ENCODE data around the gene CTAGE15.
"Not testable (repeated sequence)": the region's sequence is repeated elsewhere in the genome, so short reads cannot be mapped to it uniquely, and the experiment has no call there.

DNA sequence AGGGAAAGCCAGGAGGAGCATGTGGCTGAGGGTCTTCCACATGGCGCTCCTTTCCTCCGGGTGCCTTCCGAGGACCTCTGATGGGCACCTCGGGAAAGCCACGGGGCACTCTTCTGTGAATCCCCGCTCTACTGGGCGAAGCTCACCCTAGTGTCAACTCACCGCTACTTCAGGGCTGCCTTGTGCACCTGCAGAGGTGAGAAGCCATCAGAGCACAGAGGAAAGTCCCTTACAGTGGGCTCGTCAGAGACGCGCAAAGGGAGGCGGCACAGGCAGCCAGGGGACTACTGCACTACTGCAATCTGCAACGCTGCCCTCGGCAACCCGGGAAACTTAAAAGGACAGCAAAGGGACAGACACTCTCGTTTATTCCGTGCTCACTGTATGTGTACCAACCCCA is 50.5 kb downstream of the CTAGE15 start:
- not testable (repeated sequence) for TF ChIP-seq CTCF, POLR2AphosphoS5 (IDR thresholded peaks at IDR 0.05)
